Mesendoderm (in vitro differentiated cells): ENCODE measurements around the gene ZFAND2B.

Experiments
- DNase-seq: peaks from one replicate; pipeline ENCODE4 v3.0.0; 2013
- H2AK5ac ChIP-seq: 2 replicates; pipeline ENCODE4 v1.6.1; 2013; ENCODE audit warnings: low read length, inconsistent platforms
- H2BK120ac ChIP-seq: 2 replicates; pipeline ENCODE4 v1.6.1; 2013; ENCODE audit warnings: low read depth, mild to moderate bottlenecking, low read length, moderate library complexity, mixed read lengths
- H2BK15ac ChIP-seq: replicated peaks from 2 replicates; pipeline ENCODE4 v1.6.1; 2013; ENCODE audit warnings: low read depth, mild to moderate bottlenecking, moderate library complexity
- H2BK5ac ChIP-seq: 2 replicates; pipeline ENCODE4 v1.6.1; 2013; ENCODE audit warnings: low read length, inconsistent platforms
- H3K18ac ChIP-seq: 2 replicates; pipeline ENCODE4 v1.6.1; 2013; ENCODE audit warnings: mild to moderate bottlenecking, low read length, mixed read lengths
- H3K23ac ChIP-seq: one replicate; pipeline ENCODE4 v1.6.1; 2013; ENCODE audit warnings: low read length
- H3K27ac ChIP-seq: 2 replicates; pipeline ENCODE4 v1.5.1; 2013; ENCODE audit warnings: low read depth, mild to moderate bottlenecking, inconsistent platforms, low read length, moderate library complexity
- H3K27me3 ChIP-seq: 2 replicates; pipeline ENCODE4 v1.6.1; 2013; ENCODE audit warnings: low read length, control low read depth, mild to moderate bottlenecking, inconsistent platforms; ENCODE audit not compliant: insufficient read depth, poor library complexity
- H3K36me3 ChIP-seq: 2 replicates; pipeline ENCODE4 v1.6.1; 2013; ENCODE audit warnings: low read length, inconsistent platforms; ENCODE audit not compliant: control insufficient read depth, insufficient read depth
- H3K4ac ChIP-seq: one replicate; pipeline ENCODE4 v1.6.1; 2013; ENCODE audit warnings: low read depth, mild to moderate bottlenecking, low read length, moderate library complexity
- H3K4me1 ChIP-seq: 2 replicates; pipeline ENCODE4 v1.6.1; 2013; ENCODE audit warnings: low read depth, low read length, inconsistent platforms; ENCODE audit not compliant: control insufficient read depth
- H3K4me2 ChIP-seq: 2 replicates; pipeline ENCODE4 v1.6.1; 2013; ENCODE audit warnings: low read length
- H3K4me3 ChIP-seq: 2 replicates; pipeline ENCODE4 v1.5.1; 2013; ENCODE audit warnings: mild to moderate bottlenecking, low read length
- H3K56ac ChIP-seq: one replicate; pipeline ENCODE4 v1.6.1; 2013; ENCODE audit warnings: low read length
- H3K79me1 ChIP-seq: 2 replicates; pipeline ENCODE4 v1.6.1; 2013; ENCODE audit warnings: low read length, inconsistent platforms
- H3K79me2 ChIP-seq: 2 replicates; pipeline ENCODE4 v1.6.1; 2013; ENCODE audit warnings: mild to moderate bottlenecking, low read length; ENCODE audit not compliant: control insufficient read depth, insufficient read depth
- H3K9ac ChIP-seq: 2 replicates; pipeline ENCODE4 v1.6.1; 2013; ENCODE audit warnings: low read length, inconsistent platforms
- H4K5ac ChIP-seq: one replicate; pipeline ENCODE4 v1.6.1; 2013; ENCODE audit warnings: low read length
- H4K8ac ChIP-seq: one replicate; pipeline ENCODE4 v1.6.1; 2013; ENCODE audit warnings: low read depth, mild to moderate bottlenecking, control low read depth, low read length, moderate library complexity
- WGBS: extraction: QIAGEN DNeasy Blood & Tissue Kit; methylation state at CpG from one replicate; pipeline ENCODE4 v1.1.7; 2013; ENCODE audit warnings: low lambda C conversion rate, missing lambda C conversion rate; ENCODE audit not compliant: insufficient coverage; ENCODE audit errors: extremely low coverage; 5-methylcytosine and 5-hydroxymethylcytosine counted together

The ZFAND2B gene

DNA sequence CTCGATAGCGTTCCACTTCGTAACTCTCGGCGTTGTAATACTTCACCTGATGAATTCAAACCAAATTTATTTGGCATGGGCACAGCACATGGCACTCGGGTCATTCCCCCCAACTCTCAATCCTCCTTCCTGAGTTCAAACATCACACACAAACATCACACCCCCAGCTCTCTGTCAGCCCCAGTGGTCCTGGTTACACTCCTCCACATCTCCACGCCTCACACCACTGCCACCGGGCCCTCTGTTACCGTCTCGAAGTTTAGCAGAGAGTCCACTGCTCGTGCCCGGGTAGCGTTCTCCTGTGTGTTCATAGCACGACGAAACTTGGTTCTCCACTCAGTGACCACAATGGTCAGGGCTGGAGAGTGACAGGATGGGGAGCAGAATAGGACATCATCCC, 7.6 kb downstream of the ZFAND2B start:
- WGBS: no CpG with 5 or more reads among the region's 15 CpGs
- H3K56ac ChIP-seq: no peak overlapping the region
- H3K36me3 ChIP-seq: peaks cover 4% of the 10 kb centered on the region
- H3K9ac ChIP-seq: no peak overlapping the region
- no peak overlapping the region for H3K18ac ChIP-seq
- H4K8ac ChIP-seq: no peak overlapping the region
- H2AK5ac ChIP-seq: no peak overlapping the region
- H3K27ac ChIP-seq: no peak overlapping the region
- H3K23ac ChIP-seq: no peak overlapping the region
- peaks cover 2% of the 10 kb centered on the region for H3K4me1 ChIP-seq
- H3K4me3 ChIP-seq: no peak overlapping the region
- DNase-seq: no peak
- H3K79me2 ChIP-seq: no peaks in the 10 kb centered on the region
- H3K27me3 ChIP-seq: no peaks in the 10 kb centered on the region
- H2BK5ac ChIP-seq: no peak overlapping the region
- H3K4ac ChIP-seq: no peak overlapping the region
- no peak overlapping the region for H2BK15ac ChIP-seq
- H4K5ac ChIP-seq: no peak overlapping the region
- H2BK120ac ChIP-seq: no peak overlapping the region
- no peak overlapping the region for H3K4me2 ChIP-seq
- peaks cover 6% of the 10 kb centered on the region for H3K79me1 ChIP-seq

DNA sequence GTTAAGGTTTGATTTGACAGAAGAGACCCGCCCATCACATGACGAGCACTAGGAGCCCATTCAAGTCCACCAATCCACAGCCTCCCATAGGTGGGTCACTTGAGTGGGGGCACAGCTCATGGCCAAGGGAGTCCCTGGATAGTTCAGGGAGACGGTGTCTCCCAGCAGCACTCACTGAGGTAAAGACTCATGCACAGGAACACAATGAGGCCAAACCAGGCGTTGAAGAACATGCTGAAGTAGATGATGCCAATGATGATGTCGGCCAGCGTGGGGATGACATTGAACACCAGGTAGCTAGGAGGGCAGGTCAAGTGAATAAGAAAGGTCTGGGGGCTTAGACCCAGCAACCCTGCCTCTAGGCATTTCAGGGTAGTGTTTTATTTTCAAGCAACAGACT, 8.2 kb downstream of the ZFAND2B start:
- Histone ChIP-seq H3K9ac (no peak overlapping the region), H3K4ac (no peak overlapping the region), H2BK15ac (no peak overlapping the region), H3K4me1 (peaks cover 2% of the 10 kb centered on the region), H3K18ac (no peak overlapping the region), H3K36me3 (peaks cover 4% of the 10 kb centered on the region), H2BK5ac (no peak overlapping the region), H3K79me2 (no peaks in the 10 kb centered on the region), H3K27me3 (no peaks in the 10 kb centered on the region), H2AK5ac (no peak overlapping the region), H3K4me2 (no peak overlapping the region), H3K4me3 (no peak overlapping the region), H4K5ac (no peak overlapping the region), H4K8ac (no peak overlapping the region), H3K23ac (no peak overlapping the region), H3K27ac (no peak overlapping the region), H3K79me1 (peaks cover 6% of the 10 kb centered on the region), H2BK120ac (no peak overlapping the region), H3K56ac (no peak overlapping the region)
- WGBS: no CpG with 5 or more reads among the region's 6 CpGs
- DNase-seq: no peak

DNA sequence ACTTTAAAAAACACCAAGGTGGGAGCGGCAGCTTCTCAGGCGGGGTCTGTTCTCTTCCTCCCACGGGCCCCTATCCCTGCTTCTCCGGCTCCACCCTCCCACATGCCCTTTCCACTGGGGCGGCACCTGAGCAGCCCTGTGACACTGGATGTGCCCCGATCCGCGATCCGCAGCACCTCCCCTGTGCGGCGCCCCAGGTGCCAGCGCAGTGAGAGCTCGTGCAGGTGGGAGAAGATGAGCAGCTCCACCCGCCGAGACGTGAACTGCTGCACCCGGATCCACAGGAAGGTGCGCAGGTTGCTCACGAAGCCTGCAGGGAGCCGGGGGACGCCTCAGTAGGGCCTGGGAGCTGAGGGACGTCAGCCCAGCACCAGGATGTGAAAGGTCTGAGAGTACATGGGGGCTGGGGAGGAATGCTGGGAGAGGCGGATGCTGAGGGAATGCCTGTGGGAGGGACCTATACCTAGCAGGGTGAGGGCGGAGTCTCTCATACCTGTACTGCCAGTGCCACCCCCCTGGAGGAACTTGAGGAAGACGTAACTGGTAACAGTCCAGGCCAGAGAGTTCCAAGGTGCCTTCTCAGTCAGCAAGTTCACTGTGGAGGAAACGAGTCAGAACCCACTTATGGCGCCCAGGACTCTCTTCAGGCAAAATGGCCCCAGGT, 9.4 kb downstream of the ZFAND2B start:
- H3K4ac ChIP-seq: no peak overlapping the region
- H3K79me2 ChIP-seq: no peaks in the 10 kb centered on the region
- H3K56ac ChIP-seq: peak overlapping the region; percentile 38
- no peak overlapping the region for H2BK5ac ChIP-seq
- H4K8ac ChIP-seq: no peak overlapping the region
- no peak overlapping the region for H3K4me3 ChIP-seq
- DNase-seq: peak; percentile 50
- H3K4me2 ChIP-seq: no peak overlapping the region
- H3K36me3 ChIP-seq: peaks cover 4% of the 10 kb centered on the region
- no peak overlapping the region for H2BK120ac ChIP-seq
- no CpG with 5 or more reads among the region's 27 CpGs for WGBS
- H3K27me3 ChIP-seq: no peaks in the 10 kb centered on the region
- peaks cover 6% of the 10 kb centered on the region for H3K79me1 ChIP-seq
- H3K4me1 ChIP-seq: peaks cover 2% of the 10 kb centered on the region
- no peak overlapping the region for H3K23ac ChIP-seq
- H3K9ac ChIP-seq: no peak overlapping the region
- no peak overlapping the region for H3K18ac ChIP-seq
- H4K5ac ChIP-seq: no peak overlapping the region
- H2AK5ac ChIP-seq: no peak overlapping the region
- H3K27ac ChIP-seq: no peak overlapping the region
- H2BK15ac ChIP-seq: no peak overlapping the region

- H3K27ac ChIP-seq: no peak overlapping the region
- no peak overlapping the region for H3K4me2 ChIP-seq
- H3K23ac ChIP-seq: no peak overlapping the region
- no peaks in the 10 kb centered on the region for H3K27me3 ChIP-seq
- no peak overlapping the region for H2BK120ac ChIP-seq
- no peak overlapping the region for H2AK5ac ChIP-seq
- H3K18ac ChIP-seq: no peak overlapping the region
- H2BK15ac ChIP-seq: no peak overlapping the region
- H3K36me3 ChIP-seq: peaks cover 4% of the 10 kb centered on the region
- no CpG with 5 or more reads among the region's 6 CpGs for WGBS
- no peak overlapping the region for H3K4me3 ChIP-seq
- no peak overlapping the region for H4K5ac ChIP-seq
- H3K79me2 ChIP-seq: no peaks in the 10 kb centered on the region
- H2BK5ac ChIP-seq: no peak overlapping the region
- no peak overlapping the region for H3K56ac ChIP-seq
- no peak overlapping the region for H3K4ac ChIP-seq
- peaks cover 6% of the 10 kb centered on the region for H3K79me1 ChIP-seq
- H4K8ac ChIP-seq: no peak overlapping the region
- DNase-seq: no peak
- no peak overlapping the region for H3K9ac ChIP-seq
- H3K4me1 ChIP-seq: peaks cover 2% of the 10 kb centered on the region
Measured at GRCh38 chr2:219216535-219216915, 9.9 kb downstream of the ZFAND2B start.

GRCh38 chr2:219218217-219218731, 11.7 kb downstream of the ZFAND2B start:
- Histone ChIP-seq H3K23ac (peak overlapping the region; percentile 98), H2AK5ac (no peak overlapping the region), H2BK15ac (no peak overlapping the region), H2BK5ac (peak overlapping the region; percentile 38), H3K27me3 (no peaks in the 10 kb centered on the region), H3K4me3 (peak overlapping the region; percentile 87), H3K27ac (peak overlapping the region; percentile 96), H3K79me1 (peaks cover 6% of the 10 kb centered on the region), H3K36me3 (peaks cover 2% of the 10 kb centered on the region), H3K4me1 (peaks cover 2% of the 10 kb centered on the region), H3K18ac (peak overlapping the region; percentile 6), H3K4me2 (peak overlapping the region; percentile 98), H3K56ac (peak overlapping the region; percentile 99), H3K9ac (peak overlapping the region; percentile 96), H3K4ac (peak overlapping the region; percentile 44), H4K5ac (no peak overlapping the region), H4K8ac (no peak overlapping the region), H2BK120ac (peak overlapping the region; percentile 3), H3K79me2 (no peaks in the 10 kb centered on the region)
- WGBS: no CpG with 5 or more reads among the region's 37 CpGs
- peak; percentile 91 for DNase-seq
